Peyer's patch (tissue), 4 donors: ENCODE results near the gene ELFN2.

ENCODE experiments used
- POLR2A ChIP-seq, 2 donors: fragments of 450-650 bp; IDR thresholded peaks; one replicate each; pipeline ENCODE4 v1.5.1; 2017; ENCODE audit warnings: antibody characterized with exemption in 2 of 2, mild to moderate bottlenecking in 2 of 2, moderate library complexity in 2 of 2
- TF ChIP-seq, protein P1 (sequence below), 6 experiments: fragments of 450-650 bp in 4 of 6; fragments of 200-600 bp in 2 of 6; sonication (generic) in 1 of 6; IDR thresholded peaks; one replicate each; pipeline ENCODE4 v1.5.1; 2017 to 2019; ENCODE audit warnings: antibody characterized with exemption in 6 of 6, mild to moderate bottlenecking in 3 of 6, moderate library complexity in 1 of 6

DNA sequence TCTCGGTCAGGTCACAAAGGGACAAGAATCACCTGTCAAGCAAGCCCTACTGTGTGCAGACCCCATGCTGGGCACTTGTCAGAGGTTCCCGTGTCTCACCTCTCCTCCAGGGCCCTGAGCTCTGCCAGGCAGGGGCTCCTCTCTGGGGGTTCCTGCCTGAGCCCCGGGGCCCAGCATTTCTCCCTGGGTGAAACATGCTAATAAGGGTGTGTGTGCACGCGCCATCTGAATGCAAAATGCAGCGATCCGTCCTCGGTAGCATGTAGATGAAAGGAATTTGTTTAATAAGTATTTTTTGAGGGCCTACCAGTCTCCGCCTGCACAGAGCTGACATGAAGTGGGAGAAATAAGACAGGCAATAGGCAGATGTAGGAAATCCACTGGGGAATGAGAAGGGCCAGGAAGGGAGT lies 5.8 kb downstream of the ELFN2 start:
- TF ChIP-seq, protein P1, sequence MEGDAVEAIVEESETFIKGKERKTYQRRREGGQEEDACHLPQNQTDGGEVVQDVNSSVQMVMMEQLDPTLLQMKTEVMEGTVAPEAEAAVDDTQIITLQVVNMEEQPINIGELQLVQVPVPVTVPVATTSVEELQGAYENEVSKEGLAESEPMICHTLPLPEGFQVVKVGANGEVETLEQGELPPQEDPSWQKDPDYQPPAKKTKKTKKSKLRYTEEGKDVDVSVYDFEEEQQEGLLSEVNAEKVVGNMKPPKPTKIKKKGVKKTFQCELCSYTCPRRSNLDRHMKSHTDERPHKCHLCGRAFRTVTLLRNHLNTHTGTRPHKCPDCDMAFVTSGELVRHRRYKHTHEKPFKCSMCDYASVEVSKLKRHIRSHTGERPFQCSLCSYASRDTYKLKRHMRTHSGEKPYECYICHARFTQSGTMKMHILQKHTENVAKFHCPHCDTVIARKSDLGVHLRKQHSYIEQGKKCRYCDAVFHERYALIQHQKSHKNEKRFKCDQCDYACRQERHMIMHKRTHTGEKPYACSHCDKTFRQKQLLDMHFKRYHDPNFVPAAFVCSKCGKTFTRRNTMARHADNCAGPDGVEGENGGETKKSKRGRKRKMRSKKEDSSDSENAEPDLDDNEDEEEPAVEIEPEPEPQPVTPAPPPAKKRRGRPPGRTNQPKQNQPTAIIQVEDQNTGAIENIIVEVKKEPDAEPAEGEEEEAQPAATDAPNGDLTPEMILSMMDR (IDR thresholded peaks at IDR 0.05) = no peak
- no peak for TF ChIP-seq POLR2A (IDR thresholded peaks at IDR 0.05)
